Upper lobe of left lung (tissue), 6 donors: Measurements from ENCODE around the gene SPATA6. TPM values are rescaled to one million over a fixed set of nuclear protein-coding genes. Genes with fewer than 3 reads are reported as not detected.

Source experiments
- ATAC-seq, 2 donors: fragments of 200-7000 bp; cut with Tn5 transposase; one replicate each; pipeline ENCODE4 v1.9.1; 2022; ENCODE audit warnings: mild to moderate bottlenecking in 2 of 2, moderate library complexity in 2 of 2; ENCODE audit not compliant: low FRiP score in 2 of 2
- DNase-seq, 2 donors: peaks; one replicate each; pipeline ENCODE4 v3.0.0-alpha.2; 2019 to 2020
- H3K27ac ChIP-seq, 4 donors: fragments of 200-600 bp; sonication (generic); one replicate each; pipeline ENCODE4 v1.5.1; 2016 to 2019
- H3K27me3 ChIP-seq, 4 donors: fragments of 200-600 bp; sonication (generic); one replicate each; pipeline ENCODE4 v1.5.1; 2017 to 2019
- H3K36me3 ChIP-seq, 4 donors: fragments of 200-600 bp; sonication (generic); one replicate each; pipeline ENCODE4 v1.5.1; 2016 to 2019
- H3K4me1 ChIP-seq, 4 donors: fragments of 200-600 bp; sonication (generic); one replicate each; pipeline ENCODE4 v1.5.1; 2018 to 2019
- H3K4me3 ChIP-seq, 4 donors: fragments of 200-600 bp; sonication (generic); one replicate each; pipeline ENCODE4 v1.5.1; 2017 to 2019; ENCODE audit warnings: mild to moderate bottlenecking in 2 of 4, moderate library complexity in 1 of 4
- H3K9me3 ChIP-seq, 4 donors: fragments of 200-600 bp; sonication (generic); one replicate each; pipeline ENCODE4 v1.5.1; 2018 to 2019
- CTCF ChIP-seq, 6 experiments: fragments of 450-650 bp in 4 of 6; fragments of 200-600 bp in 2 of 6; sonication (generic) in 2 of 6; IDR thresholded peaks; one replicate each; pipeline ENCODE4 v1.5.1; 2016 to 2019; ENCODE audit warnings: antibody characterized with exemption in 6 of 6
- EP300 ChIP-seq, 4 donors: sonication (generic); formaldehyde crosslinking; IDR thresholded peaks; one replicate each; pipeline ENCODE4 v1.5.1; 2017; ENCODE audit warnings: antibody characterized with exemption in 4 of 4, control low read depth in 2 of 4
- POLR2A ChIP-seq, 4 donors: fragments of 450-650 bp; IDR thresholded peaks; one replicate each; pipeline ENCODE4 v1.5.1; 2016 to 2017; ENCODE audit warnings: antibody characterized with exemption in 4 of 4, mild to moderate bottlenecking in 2 of 4
- POLR2AphosphoS5 ChIP-seq, 2 donors: sonication (generic); formaldehyde crosslinking; IDR thresholded peaks; one replicate each; pipeline ENCODE4 v1.5.1; 2017; ENCODE audit warnings: antibody characterized with exemption in 2 of 2
- WGBS, 2 donors: methylation state at CpG; one replicate each; pipeline ENCODE4 v1.1.5; 2017 to 2018; 5-methylcytosine and 5-hydroxymethylcytosine counted together
- total RNA-seq, 6 donors: library from RNA; depleted of rRNA in 4 of 6; stranded (reverse); fragments of >200 nt in 4 of 6; gene quantifications; one replicate each; pipeline versions ENCODE4 v1.1.0 to v1.2.1, GENCODE V29; 2016 to 2021
- donor health status: DM: no; HTN: no; CAD: no; lungs with moderate emphysema.
- donor health status: DM: no; HTN: yes; CAD: no; lungs with severe emphysema.

SPATA6 gene
- total RNA-seq, 6 donors from 2014 or later: 9.4 to 31.6 (median 21.0) TPM

GRCh38 chr1:48415050-48415449 is 57.0 kb downstream of the SPATA6 start:
- 80 to 85% methylated on average over 4 of the region's 4 CpGs for WGBS, 2 donors
- no peaks in the 10 kb centered on the region for H3K27me3 ChIP-seq
- no peak for TF ChIP-seq POLR2AphosphoS5 (IDR thresholded peaks at IDR 0.05)
- no peak for DNase-seq
- no peak overlapping the region for H3K27ac ChIP-seq
- H3K4me3 ChIP-seq: no peak overlapping the region
- no peaks in the 10 kb centered on the region for H3K9me3 ChIP-seq
- H3K4me1 ChIP-seq: peaks cover 0 to 6% (median 0%) of the 10 kb centered on the region in 4 donors
- H3K36me3 ChIP-seq: no peaks in the 10 kb centered on the region
- no peak for ATAC-seq

GRCh38 chr1:48414264-48414663 is 57.7 kb downstream of the SPATA6 start:
- Histone ChIP-seq H3K27me3 (no peaks in the 10 kb centered on the region), H3K36me3 (no peaks in the 10 kb centered on the region), H3K4me3 (no peak overlapping the region), H3K9me3 (no peaks in the 10 kb centered on the region), H3K4me1 (peaks cover 0 to 6% (median 0%) of the 10 kb centered on the region in 4 donors), H3K27ac (no peak overlapping the region)
- ATAC-seq (no peak), DNase-seq (no peak)
- WGBS, 2 donors: 61 to 72% methylated on average over 2 of the region's 2 CpGs
- TF ChIP-seq POLR2AphosphoS5 (IDR thresholded peaks at IDR 0.05) (no peak), CTCF (IDR thresholded peaks at IDR 0.05) (no peak), POLR2A (IDR thresholded peaks at IDR 0.05) (no peak), EP300 (IDR thresholded peaks at IDR 0.05) (no peak)

- no peak for ATAC-seq
- no peak for TF ChIP-seq EP300 (IDR thresholded peaks at IDR 0.05)
- no peak for TF ChIP-seq POLR2A (IDR thresholded peaks at IDR 0.05)
Observed at GRCh38 chr1:48405940-48406339, 66.1 kb downstream of the SPATA6 start.

GRCh38 chr1:48405400-48405799 is 66.6 kb downstream of the SPATA6 start:
- ATAC-seq: no peak

More at GRCh38 chr1:48405940-48406339, 66.1 kb downstream of the SPATA6 start:
- Histone ChIP-seq H3K27me3 (no peaks in the 10 kb centered on the region), H3K27ac (no peak overlapping the region), H3K36me3 (peaks cover 0 to 4% (median 1%) of the 10 kb centered on the region in 4 donors), H3K9me3 (no peaks in the 10 kb centered on the region), H3K4me1 (no peaks in the 10 kb centered on the region), H3K4me3 (no peak overlapping the region)
- WGBS, 2 donors: 89 to 100% methylated on average over 2 of the region's 2 CpGs
- no peak for DNase-seq

GRCh38 chr1:48402599-48402998 is 69.4 kb downstream of the SPATA6 start:
- TF ChIP-seq POLR2AphosphoS5 (IDR thresholded peaks at IDR 0.05) (no peak), POLR2A (IDR thresholded peaks at IDR 0.05) (no peak), CTCF (IDR thresholded peaks at IDR 0.05) (no peak), EP300 (IDR thresholded peaks at IDR 0.05) (no peak)
- no peaks in the 10 kb centered on the region for H3K27me3 ChIP-seq
- H3K9me3 ChIP-seq: no peaks in the 10 kb centered on the region
- H3K4me1 ChIP-seq: no peaks in the 10 kb centered on the region
- WGBS, 2 donors: 91 to 95% methylated on average over 2 of the region's 2 CpGs
- H3K36me3 ChIP-seq: peaks cover 0 to 4% (median 0%) of the 10 kb centered on the region in 4 donors
- H3K27ac ChIP-seq: no peak overlapping the region
- ATAC-seq: no peak
- no peak overlapping the region for H3K4me3 ChIP-seq
- no peak for DNase-seq

More at GRCh38 chr1:48405400-48405799, 66.6 kb downstream of the SPATA6 start:
- Histone ChIP-seq H3K4me1 (no peaks in the 10 kb centered on the region), H3K27me3 (no peaks in the 10 kb centered on the region), H3K27ac (no peak overlapping the region), H3K36me3 (peaks cover 0 to 4% (median 1%) of the 10 kb centered on the region in 4 donors), H3K9me3 (no peaks in the 10 kb centered on the region), H3K4me3 (no peak overlapping the region)
- DNase-seq: no peak
- 80 to 85% methylated on average over 1 of the region's 1 CpG for WGBS, 2 donors
- TF ChIP-seq EP300 (IDR thresholded peaks at IDR 0.05) (no peak), CTCF (IDR thresholded peaks at IDR 0.05) (no peak), POLR2AphosphoS5 (IDR thresholded peaks at IDR 0.05) (no peak), POLR2A (IDR thresholded peaks at IDR 0.05) (no peak)

GRCh38 chr1:48396208-48396607 is 75.8 kb downstream of the SPATA6 start:
- H3K27ac ChIP-seq: no peak overlapping the region
- 86 to 98% methylated on average over 2 of the region's 2 CpGs for WGBS, 2 donors
- H3K4me3 ChIP-seq: no peak overlapping the region
- ATAC-seq (no peak), DNase-seq (no peak)
- no peaks in the 10 kb centered on the region for H3K4me1 ChIP-seq
- no peaks in the 10 kb centered on the region for H3K9me3 ChIP-seq
- H3K36me3 ChIP-seq: peaks cover 0 to 4% (median 0%) of the 10 kb centered on the region in 4 donors
- TF ChIP-seq CTCF (IDR thresholded peaks at IDR 0.05) (no peak), POLR2A (IDR thresholded peaks at IDR 0.05) (no peak), EP300 (IDR thresholded peaks at IDR 0.05) (no peak), POLR2AphosphoS5 (IDR thresholded peaks at IDR 0.05) (no peak)
- no peaks in the 10 kb centered on the region for H3K27me3 ChIP-seq
